DND-41 (cell line): Measurements from ENCODE around the gene PRUNE1.

Source experiments
- ATAC-seq: fragments of 200-7000 bp; cut with Tn5 transposase; 3 replicates; pipeline ENCODE4 v1.9.1; 2021; ENCODE audit warnings: low read depth; ENCODE audit not compliant: insufficient read depth
- DNase-seq: peaks from one replicate; pipeline ENCODE4 v3.0.0-alpha.2; 2020
- H2AFZ ChIP-seq: 2 replicates; pipeline ENCODE4 v1.6.0; 2012; ENCODE audit warnings: low read depth, low read length
- H3K27ac ChIP-seq: 2 replicates; pipeline ENCODE4 v1.5.1; 2012; ENCODE audit warnings: low read length, inconsistent platforms
- H3K27me3 ChIP-seq: fragments of 200-600 bp; sonication (generic); 2 replicates; pipeline ENCODE4 v1.6.0; 2012; ENCODE audit warnings: low read length, mild to moderate bottlenecking, inconsistent platforms; ENCODE audit not compliant: insufficient read depth, poor library complexity
- H3K36me3 ChIP-seq: 2 replicates; pipeline ENCODE4 v1.5.1; 2012; ENCODE audit warnings: low read length, inconsistent platforms; ENCODE audit not compliant: insufficient read depth
- H3K4me1 ChIP-seq: 2 replicates; pipeline ENCODE4 v1.5.1; 2012; ENCODE audit warnings: mild to moderate bottlenecking, low read length; ENCODE audit not compliant: insufficient read depth
- H3K4me2 ChIP-seq: 2 replicates; pipeline ENCODE4 v1.6.0; 2012; ENCODE audit warnings: mild to moderate bottlenecking, moderate library complexity, low read length, inconsistent platforms; ENCODE audit not compliant: insufficient read depth
- H3K4me3 ChIP-seq, 2 experiments: fragments of 200-600 bp in 1 of 2; shearing (Covaris generic) in 1 of 2; 2 replicates each; pipeline ENCODE4 v1.5.1; 2012 to 2016; ENCODE audit warnings: inconsistent platforms in 2 of 2, low read length in 2 of 2, mild to moderate bottlenecking in 2 of 2, low read depth in 1 of 2, moderate library complexity in 1 of 2
- H3K79me2 ChIP-seq: 2 replicates; pipeline ENCODE4 v1.6.0; 2012; ENCODE audit warnings: low read length, inconsistent platforms; ENCODE audit not compliant: insufficient read depth
- H3K9ac ChIP-seq: 2 replicates; pipeline ENCODE4 v1.6.0; 2012; ENCODE audit warnings: low read depth, mild to moderate bottlenecking, inconsistent platforms, low read length, moderate library complexity
- H3K9me3 ChIP-seq: 2 replicates; pipeline ENCODE4 v1.5.1; 2012; ENCODE audit warnings: low read length, moderate library complexity, mild to moderate bottlenecking, inconsistent platforms; ENCODE audit not compliant: insufficient read depth, severe bottlenecking
- H4K20me1 ChIP-seq: 2 replicates; pipeline ENCODE4 v1.6.0; 2012; ENCODE audit warnings: low read length; ENCODE audit not compliant: insufficient read depth
- EZH2 ChIP-seq: IDR thresholded peaks from 3 replicates; pipeline ENCODE4 v1.6.1; 2012; ENCODE audit warnings: borderline replicate concordance, low read depth, mild to moderate bottlenecking, moderate library complexity, low read length, inconsistent platforms; ENCODE audit not compliant: severe bottlenecking
- TF ChIP-seq, protein P1 (sequence below): IDR thresholded peaks from 2 replicates; pipeline ENCODE4 v1.5.1; 2012; ENCODE audit warnings: borderline replicate concordance, low read length, moderate library complexity, mild to moderate bottlenecking; ENCODE audit not compliant: poor library complexity, severe bottlenecking; ENCODE audit errors: extremely low read depth

Gene PRUNE1

DNA sequence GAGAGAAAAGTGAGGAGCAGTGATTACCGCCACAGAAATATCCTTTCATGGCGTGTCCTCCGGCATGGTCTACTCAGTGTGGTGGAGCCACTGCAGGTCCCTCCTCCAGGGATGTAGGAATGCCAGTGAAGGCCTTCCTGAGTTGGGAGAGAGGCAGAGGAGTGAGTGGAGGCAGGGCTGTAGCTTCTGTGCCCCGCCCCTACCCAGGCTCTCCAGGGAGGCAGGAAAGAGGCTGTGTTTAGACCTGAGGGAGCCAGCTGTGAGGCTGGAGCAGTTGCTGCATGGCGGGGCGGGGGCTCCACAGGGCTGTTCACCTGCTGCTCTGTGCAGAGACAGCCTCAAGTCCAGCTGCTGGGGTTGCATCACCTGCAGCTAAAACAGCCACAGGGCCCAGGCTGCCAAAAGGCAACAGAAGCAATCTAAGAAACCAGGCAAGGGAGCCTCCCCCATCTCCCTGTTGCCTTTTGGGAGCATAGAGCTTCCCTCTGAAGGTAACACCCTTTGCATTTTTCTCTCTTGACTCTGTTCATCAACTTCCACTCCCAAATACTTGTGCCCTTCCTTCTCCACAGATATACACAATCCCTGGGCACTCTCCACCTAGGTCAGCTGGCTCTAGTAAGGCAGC lies 27.0 kb upstream of the PRUNE1 start:
- Histone ChIP-seq H3K4me1 (peaks cover 24% of the 10 kb centered on the region), H2AFZ (no peak overlapping the region), H3K79me2 (no peaks in the 10 kb centered on the region), H3K27ac (no peak overlapping the region), H3K4me3 (no peak overlapping the region), H3K27me3 (no peaks in the 10 kb centered on the region), H3K9ac (no peak overlapping the region), H4K20me1 (no peaks in the 10 kb centered on the region), H3K9me3 (no peaks in the 10 kb centered on the region), H3K4me2 (no peak overlapping the region), H3K36me3 (no peaks in the 10 kb centered on the region)
- TF ChIP-seq, protein P1, sequence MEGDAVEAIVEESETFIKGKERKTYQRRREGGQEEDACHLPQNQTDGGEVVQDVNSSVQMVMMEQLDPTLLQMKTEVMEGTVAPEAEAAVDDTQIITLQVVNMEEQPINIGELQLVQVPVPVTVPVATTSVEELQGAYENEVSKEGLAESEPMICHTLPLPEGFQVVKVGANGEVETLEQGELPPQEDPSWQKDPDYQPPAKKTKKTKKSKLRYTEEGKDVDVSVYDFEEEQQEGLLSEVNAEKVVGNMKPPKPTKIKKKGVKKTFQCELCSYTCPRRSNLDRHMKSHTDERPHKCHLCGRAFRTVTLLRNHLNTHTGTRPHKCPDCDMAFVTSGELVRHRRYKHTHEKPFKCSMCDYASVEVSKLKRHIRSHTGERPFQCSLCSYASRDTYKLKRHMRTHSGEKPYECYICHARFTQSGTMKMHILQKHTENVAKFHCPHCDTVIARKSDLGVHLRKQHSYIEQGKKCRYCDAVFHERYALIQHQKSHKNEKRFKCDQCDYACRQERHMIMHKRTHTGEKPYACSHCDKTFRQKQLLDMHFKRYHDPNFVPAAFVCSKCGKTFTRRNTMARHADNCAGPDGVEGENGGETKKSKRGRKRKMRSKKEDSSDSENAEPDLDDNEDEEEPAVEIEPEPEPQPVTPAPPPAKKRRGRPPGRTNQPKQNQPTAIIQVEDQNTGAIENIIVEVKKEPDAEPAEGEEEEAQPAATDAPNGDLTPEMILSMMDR: no peak
- TF ChIP-seq EZH2: no peak
- ATAC-seq (peak; percentile 64), DNase-seq (peak; percentile 64)

- Histone ChIP-seq H3K9ac (no peak within 1 kb of the TSS), H3K4me2 (no peak within 1 kb of the TSS), H2AFZ (no peak within 1 kb of the TSS), H3K27me3 (no peaks in the 10 kb centered on the region), H4K20me1 (no peaks in the 10 kb centered on the region), H3K4me1 (peaks cover 24% of the 10 kb centered on the region), H3K9me3 (no peaks in the 10 kb centered on the region), H3K4me3 (no peak within 1 kb of the TSS), H3K27ac (no peak within 1 kb of the TSS), H3K36me3 (no peaks in the 10 kb centered on the region), H3K79me2 (no peaks in the 10 kb centered on the region)
- ATAC-seq (no peak), DNase-seq (no peak)
- TF ChIP-seq EZH2: no peak
- TF ChIP-seq, protein P1: no peak
Observed at GRCh38 chr1:150981805-150982712, 26.2 kb upstream of the PRUNE1 start, which contains the start of gene ANXA9. Gene ANXA9, plus strand, starts transcription at chr1:150982292. Its CDS starts 814 bp downstream, at chr1:150983106.

DNA sequence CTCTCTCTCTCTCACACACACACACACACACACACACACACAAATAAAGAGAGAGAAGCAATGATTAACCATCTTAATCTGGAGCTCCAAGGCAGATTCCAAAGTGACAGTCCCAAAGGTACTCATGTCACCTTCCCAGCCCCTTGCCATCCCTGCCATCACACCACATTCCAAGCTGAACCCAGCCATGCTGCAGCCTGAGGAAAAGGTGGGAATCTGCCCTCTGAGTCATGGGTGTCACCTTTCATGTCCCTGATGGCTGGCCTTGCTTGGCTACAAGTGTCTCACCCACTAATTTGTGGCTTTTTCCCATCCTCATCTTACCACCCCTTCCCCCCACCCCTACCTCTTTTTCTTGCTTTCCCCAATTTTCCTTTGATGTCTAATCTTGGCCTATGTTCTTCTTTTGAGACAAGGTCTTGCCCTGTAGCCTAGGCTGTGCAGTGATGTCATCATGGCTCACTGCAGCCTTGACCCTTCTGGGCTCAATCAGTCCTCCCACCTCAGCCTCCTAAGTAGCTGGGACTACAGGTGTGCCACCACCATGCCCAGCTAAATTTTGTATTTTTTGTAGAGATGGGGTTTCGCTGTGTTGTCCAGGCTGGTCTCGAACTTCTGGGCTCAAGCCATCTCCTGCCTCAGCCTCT lies 22.9 kb upstream of the PRUNE1 start:
- no peak for TF ChIP-seq EZH2
- TF ChIP-seq, protein P1: no peak
- no peaks in the 10 kb centered on the region for H3K79me2 ChIP-seq
- no peaks in the 10 kb centered on the region for H3K9me3 ChIP-seq
- DNase-seq (no peak), ATAC-seq (no peak)
- H3K4me3 ChIP-seq: no peak overlapping the region
- H3K4me1 ChIP-seq: peaks cover 9% of the 10 kb centered on the region
- H3K27me3 ChIP-seq: no peaks in the 10 kb centered on the region
- no peak overlapping the region for H3K4me2 ChIP-seq
- no peaks in the 10 kb centered on the region for H4K20me1 ChIP-seq
- H2AFZ ChIP-seq: no peak overlapping the region
- no peak overlapping the region for H3K27ac ChIP-seq
- H3K36me3 ChIP-seq: no peaks in the 10 kb centered on the region
- H3K9ac ChIP-seq: no peak overlapping the region
